H9 (cell line): Measurements from ENCODE around the gene CHORDC1. TPM values are rescaled to one million over a fixed set of nuclear protein-coding genes. Genes with fewer than 3 reads are reported as not detected.

ENCODE experiments used
- DNase-seq: peaks from one replicate; pipeline ENCODE4 v3.0.0-alpha.2; 2017
- H2AFZ ChIP-seq: one replicate; pipeline ENCODE4 v1.6.1; 2013; ENCODE audit warnings: mild to moderate bottlenecking, low read length, control low read depth, moderate library complexity
- H2AK5ac ChIP-seq: 2 replicates; pipeline ENCODE4 v1.6.1; 2013; ENCODE audit warnings: low read length, control low read depth, mixed read lengths; ENCODE audit not compliant: insufficient read length
- H2BK120ac ChIP-seq: one replicate; pipeline ENCODE4 v1.6.1; 2013; ENCODE audit warnings: low read depth, mild to moderate bottlenecking, low read length, control low read depth, inconsistent platforms; ENCODE audit not compliant: poor library complexity, severe bottlenecking
- H2BK12ac ChIP-seq: 2 replicates; pipeline ENCODE4 v1.6.1; 2013; ENCODE audit warnings: low read length, control low read depth, mixed read lengths, low read depth; ENCODE audit not compliant: insufficient read length
- H2BK15ac ChIP-seq: 2 replicates; pipeline ENCODE4 v1.6.1; 2013; ENCODE audit warnings: low read depth, low read length, control low read depth
- H2BK20ac ChIP-seq: one replicate; pipeline ENCODE4 v1.6.1; 2013; ENCODE audit warnings: low read depth, mild to moderate bottlenecking, low read length, control low read depth, inconsistent platforms; ENCODE audit not compliant: poor library complexity, severe bottlenecking
- H2BK5ac ChIP-seq: 2 replicates; pipeline ENCODE4 v1.6.1; 2013; ENCODE audit warnings: low read length, control low read depth, mixed read lengths; ENCODE audit not compliant: insufficient read length
- H3K14ac ChIP-seq: 2 replicates; pipeline ENCODE4 v1.6.1; 2013; ENCODE audit warnings: low read length, control low read depth; ENCODE audit not compliant: insufficient read depth
- H3K18ac ChIP-seq: 2 replicates; pipeline ENCODE4 v1.6.1; 2013; ENCODE audit warnings: low read depth, mild to moderate bottlenecking, mixed read lengths, low read length, control low read depth; ENCODE audit not compliant: insufficient read length
- H3K23ac ChIP-seq: 2 replicates; pipeline ENCODE4 v1.6.1; 2013; ENCODE audit warnings: low read length, control low read depth, mixed read lengths, low read depth; ENCODE audit not compliant: insufficient read length
- H3K23me2 ChIP-seq: 2 replicates; pipeline ENCODE4 v1.6.1; 2013; ENCODE audit warnings: low read depth, mild to moderate bottlenecking, mixed read lengths, low read length, control low read depth; ENCODE audit not compliant: insufficient read length, poor library complexity, severe bottlenecking
- H3K27ac ChIP-seq: 2 replicates; pipeline ENCODE4 v1.5.1; 2013; ENCODE audit warnings: low read length, control low read depth, mixed read lengths, low read depth; ENCODE audit not compliant: insufficient read length
- H3K27me3 ChIP-seq: 2 replicates; pipeline ENCODE4 v1.6.1; 2013; ENCODE audit warnings: low read length, control low read depth, inconsistent platforms; ENCODE audit not compliant: insufficient read depth
- H3K4ac ChIP-seq: 2 replicates; pipeline ENCODE4 v1.6.1; 2013; ENCODE audit warnings: low read depth, mild to moderate bottlenecking, control low read depth, inconsistent platforms, low read length, moderate library complexity
- H3K4me1 ChIP-seq: 2 replicates; pipeline ENCODE4 v1.6.1; 2013; ENCODE audit warnings: low read length, control low read depth, inconsistent platforms; ENCODE audit not compliant: insufficient read depth
- H3K4me2 ChIP-seq: 2 replicates; pipeline ENCODE4 v1.6.1; 2013; ENCODE audit warnings: low read length, control low read depth, mixed read lengths; ENCODE audit not compliant: insufficient read length, insufficient read depth
- H3K56ac ChIP-seq: 2 replicates; pipeline ENCODE4 v1.6.1; 2013; ENCODE audit warnings: low read depth, mild to moderate bottlenecking, mixed read lengths, low read length, control low read depth; ENCODE audit not compliant: insufficient read length
- H3K79me1 ChIP-seq: 2 replicates; pipeline ENCODE4 v1.6.1; 2013; ENCODE audit warnings: low read depth, mild to moderate bottlenecking, moderate library complexity, low read length, control low read depth, inconsistent platforms; ENCODE audit not compliant: insufficient read depth, poor library complexity, severe bottlenecking
- H3K79me2 ChIP-seq: 2 replicates; pipeline ENCODE4 v1.6.1; 2013; ENCODE audit warnings: low read length, control low read depth, inconsistent platforms; ENCODE audit not compliant: insufficient read depth
- H3K9ac ChIP-seq: 2 replicates; pipeline ENCODE4 v1.6.1; 2013; ENCODE audit warnings: low read length, control low read depth, mixed read lengths; ENCODE audit not compliant: insufficient read length; ENCODE audit errors: extremely low read depth
- H3K9me3 ChIP-seq: one replicate; pipeline ENCODE4 v1.6.1; 2013; ENCODE audit warnings: low read depth, low read length, inconsistent platforms; ENCODE audit not compliant: control insufficient read depth
- H3T11ph ChIP-seq: one replicate; pipeline ENCODE4 v1.6.1; 2013; ENCODE audit warnings: mild to moderate bottlenecking, low read length, control low read depth, inconsistent platforms
- H4K20me1 ChIP-seq: one replicate; pipeline ENCODE4 v1.6.1; 2013; ENCODE audit not compliant: control insufficient read depth, insufficient read length, insufficient read depth
- H4K5ac ChIP-seq: 2 replicates; pipeline ENCODE4 v1.6.1; 2013; ENCODE audit warnings: low read depth, mild to moderate bottlenecking, mixed read lengths, low read length, control low read depth; ENCODE audit not compliant: insufficient read length
- H4K8ac ChIP-seq: replicated peaks from 2 replicates; pipeline ENCODE4 v1.6.1; 2013; ENCODE audit warnings: low read length, control low read depth, mixed read lengths, low read depth; ENCODE audit not compliant: insufficient read length
- H4K91ac ChIP-seq: 2 replicates; pipeline ENCODE4 v1.6.1; 2013; ENCODE audit warnings: low read depth, mild to moderate bottlenecking, moderate library complexity, mixed read lengths, low read length, control low read depth; ENCODE audit not compliant: insufficient read length
- H3K27ac Mint-ChIP-seq, 3 experiments: 2 replicates in 2 of 3; 3 replicates in 1 of 3; pipeline ENCODE4 v1.8.0; 2020 to 2021; ENCODE audit warnings: mixed read lengths in 3 of 3, mild to moderate bottlenecking in 1 of 3, moderate library complexity in 1 of 3
- H3K27me3 Mint-ChIP-seq: 2 replicates; pipeline ENCODE4 v1.8.0; 2021; ENCODE audit warnings: low read depth, mild to moderate bottlenecking, moderate library complexity, mixed read lengths
- H3K36me3 Mint-ChIP-seq, 3 experiments: 2 replicates in 2 of 3; 3 replicates in 1 of 3; pipeline ENCODE4 v1.8.0; 2020 to 2021; ENCODE audit warnings: low read depth in 3 of 3, mixed read lengths in 3 of 3; ENCODE audit not compliant: insufficient read depth in 1 of 3
- H3K4me1 Mint-ChIP-seq, 2 experiments: 2 replicates each; pipeline ENCODE4 v1.8.0; 2020; ENCODE audit warnings: mixed read lengths in 2 of 2
- H3K4me3 Mint-ChIP-seq, 2 experiments: 2 replicates in 1 of 2; 3 replicates in 1 of 2; pipeline ENCODE4 v1.8.0; 2020 to 2021; ENCODE audit warnings: mild to moderate bottlenecking in 2 of 2, mixed read lengths in 2 of 2, moderate library complexity in 1 of 2
- H3K9me3 Mint-ChIP-seq, 2 experiments: 2 replicates in 1 of 2; 3 replicates in 1 of 2; pipeline ENCODE4 v1.8.0; 2020; ENCODE audit warnings: mild to moderate bottlenecking in 2 of 2, mixed read lengths in 2 of 2, moderate library complexity in 1 of 2
- CTCF ChIP-seq: fragments of 200-600 bp; sonication (generic); conservative IDR thresholded peaks from 3 replicates; pipeline ENCODE4 v1.8.0; 2021; ENCODE audit warnings: antibody characterized with exemption, mild to moderate bottlenecking
- WGBS: extraction: QIAGEN DNeasy Blood & Tissue Kit; methylation state at CpG from one replicate; pipeline ENCODE4 v1.1.7; 2013; ENCODE audit warnings: missing lambda C conversion rate, low lambda C conversion rate, mixed read lengths; ENCODE audit not compliant: insufficient read length; ENCODE audit errors: extremely low coverage; 5-methylcytosine and 5-hydroxymethylcytosine counted together
- total RNA-seq: library from RNA; stranded (reverse); gene quantifications from 2 replicates; pipeline ENCODE4 v1.2.1, GENCODE V29; 2021

The CHORDC1 gene
- total RNA-seq, 1 experiment from 2014 or later = 77.7 TPM

- H2BK20ac ChIP-seq = no peak overlapping the region
- no peaks in the 10 kb centered on the region for H3K27me3 Mint-ChIP-seq
- no peak overlapping the region for H3K4ac ChIP-seq
- H3K9me3 Mint-ChIP-seq = no peaks in the 10 kb centered on the region
- H3K23me2 ChIP-seq = no peaks in the 10 kb centered on the region
- H3K4me2 ChIP-seq = no peak overlapping the region
- no peak for TF ChIP-seq CTCF
- no peak overlapping the region for H3K18ac ChIP-seq
- peaks cover 7% of the 10 kb centered on the region for H3K79me1 ChIP-seq
- H3K4me1 ChIP-seq = no peaks in the 10 kb centered on the region
- H4K91ac ChIP-seq = no peak overlapping the region
- no peak overlapping the region for H2BK12ac ChIP-seq
- H3T11ph ChIP-seq = no peak overlapping the region
- peaks cover 8% of the 10 kb centered on the region; the same call in 1 of the 2 replicates for H3K79me2 ChIP-seq
- H4K5ac ChIP-seq = no peak overlapping the region
- H2BK120ac ChIP-seq = no peak overlapping the region
- H2AFZ ChIP-seq = no peak overlapping the region
- no peak overlapping the region for H3K23ac ChIP-seq
- peaks cover 36 to 52% (median 50%) of the 10 kb centered on the region in 3 experiments; a peak in 6 of 7 replicates for H3K36me3 Mint-ChIP-seq
- no peak overlapping the region for H3K27ac Mint-ChIP-seq
- DNase-seq = no peak
- H2BK5ac ChIP-seq = no peak overlapping the region
- no peak overlapping the region for H4K8ac ChIP-seq
- no peak overlapping the region for H2BK15ac ChIP-seq
- no peak overlapping the region for H3K14ac ChIP-seq
- H3K4me1 Mint-ChIP-seq = peaks cover 13 to 15% of the 10 kb centered on the region in 2 experiments
- no peak overlapping the region for H3K27ac ChIP-seq
- H2AK5ac ChIP-seq = no peak overlapping the region
- H3K27me3 ChIP-seq = no peaks in the 10 kb centered on the region
- no CpG with 5 or more reads among the region's 3 CpGs for WGBS
- H3K9ac ChIP-seq = no peak overlapping the region
- no peak overlapping the region for H3K56ac ChIP-seq
- H3K9me3 ChIP-seq = no peaks in the 10 kb centered on the region
- no peaks in the 10 kb centered on the region for H4K20me1 ChIP-seq
- no peak overlapping the region for H3K4me3 Mint-ChIP-seq
Measured at GRCh38 chr11:90213322-90213721, 9.5 kb downstream of the CHORDC1 start.
